ENCODE data around the gene TRAF1. TPM values are rescaled to one million over a fixed set of nuclear protein-coding genes. Genes with fewer than 3 reads are reported as not detected.

TRAF1 gene
- total RNA-seq, 2 donors from 2014 or later: 3.6 to 8.2 TPM

DNA sequence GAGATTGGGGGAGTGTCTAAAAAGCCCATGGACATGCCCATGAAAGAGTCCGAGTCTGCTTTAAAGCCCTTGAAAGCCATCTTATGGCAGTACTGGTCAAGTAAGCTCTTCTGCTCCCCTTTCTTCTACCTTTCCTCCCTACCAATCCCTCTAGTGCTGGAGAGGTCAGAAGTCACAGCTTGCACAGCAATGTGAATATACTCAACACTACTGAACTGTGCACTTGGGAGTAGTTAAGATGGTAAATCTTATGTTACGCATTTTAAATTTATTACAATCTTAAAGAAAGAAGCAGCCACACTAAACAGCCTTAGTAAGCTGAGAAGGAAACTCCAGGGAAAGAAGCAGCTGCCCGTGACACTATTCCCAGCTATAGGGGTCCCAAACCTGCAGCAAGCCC, 12.3 kb upstream of the TRAF1 start:
- Histone ChIP-seq H3K4me3 (ENCODE audit: low read length) (no peak overlapping the region), H3K27me3 (ENCODE audit: control insufficient read depth, insufficient read depth, low read length, poor library complexity, severe bottlenecking) (no peaks in the 10 kb centered on the region), H3K4me1 (ENCODE audit: control insufficient read depth, insufficient read depth, low read length) (peaks cover 11% of the 10 kb centered on the region), H3K36me3 (ENCODE audit: control insufficient read depth, insufficient read depth, low read length) (no peaks in the 10 kb centered on the region), H3K9me3 (ENCODE audit: control insufficient read depth, low read length) (no peaks in the 10 kb centered on the region), H3K9ac (ENCODE audit: extremely low read depth, low read length, poor library complexity, severe bottlenecking) (no peak overlapping the region), H3K27ac (ENCODE audit: low read depth, low read length) (no peak overlapping the region)
- Mint-ChIP-seq H3K36me3 (ENCODE audit: low read depth) (no peaks in the 10 kb centered on the region), H3K27ac (no peak overlapping the region), H3K4me3 (no peak overlapping the region), H3K4me1 (peaks cover 43% of the 10 kb centered on the region), H3K9me3 (no peaks in the 10 kb centered on the region), H3K27me3 (ENCODE audit: insufficient read depth) (peaks cover 2% of the 10 kb centered on the region)
- 96 to 100% methylated on average over 1 to 3 of the region's 3 CpGs for WGBS, 2 experiments (ENCODE audit: insufficient coverage in 1 of 2, insufficient read length in 1 of 2)
- DNase-seq: no peak
- TF ChIP-seq, protein P1, sequence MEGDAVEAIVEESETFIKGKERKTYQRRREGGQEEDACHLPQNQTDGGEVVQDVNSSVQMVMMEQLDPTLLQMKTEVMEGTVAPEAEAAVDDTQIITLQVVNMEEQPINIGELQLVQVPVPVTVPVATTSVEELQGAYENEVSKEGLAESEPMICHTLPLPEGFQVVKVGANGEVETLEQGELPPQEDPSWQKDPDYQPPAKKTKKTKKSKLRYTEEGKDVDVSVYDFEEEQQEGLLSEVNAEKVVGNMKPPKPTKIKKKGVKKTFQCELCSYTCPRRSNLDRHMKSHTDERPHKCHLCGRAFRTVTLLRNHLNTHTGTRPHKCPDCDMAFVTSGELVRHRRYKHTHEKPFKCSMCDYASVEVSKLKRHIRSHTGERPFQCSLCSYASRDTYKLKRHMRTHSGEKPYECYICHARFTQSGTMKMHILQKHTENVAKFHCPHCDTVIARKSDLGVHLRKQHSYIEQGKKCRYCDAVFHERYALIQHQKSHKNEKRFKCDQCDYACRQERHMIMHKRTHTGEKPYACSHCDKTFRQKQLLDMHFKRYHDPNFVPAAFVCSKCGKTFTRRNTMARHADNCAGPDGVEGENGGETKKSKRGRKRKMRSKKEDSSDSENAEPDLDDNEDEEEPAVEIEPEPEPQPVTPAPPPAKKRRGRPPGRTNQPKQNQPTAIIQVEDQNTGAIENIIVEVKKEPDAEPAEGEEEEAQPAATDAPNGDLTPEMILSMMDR (conservative IDR thresholded peaks at IDR 0.05): no peak

DNA sequence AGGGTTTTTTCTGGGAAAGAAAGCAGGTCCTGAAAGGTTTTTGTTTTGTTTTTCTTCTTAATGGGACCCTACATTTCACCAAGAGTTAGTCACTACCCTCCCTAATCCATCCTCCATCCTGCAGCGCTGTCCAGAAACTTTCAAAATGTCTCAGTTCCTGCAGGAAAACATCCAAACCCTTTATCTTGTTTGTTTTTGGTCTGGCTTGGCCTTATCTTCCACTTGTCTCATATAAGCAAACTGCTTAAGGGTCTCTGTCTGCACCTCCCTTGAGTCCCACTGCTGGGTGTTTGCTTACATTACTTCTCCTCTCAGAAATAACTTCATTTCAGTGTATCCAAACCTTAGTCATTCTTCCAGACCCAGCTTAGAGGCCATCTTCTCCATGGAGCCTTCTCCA, 11.0 kb upstream of the TRAF1 start:
- H3K9ac ChIP-seq (ENCODE audit: extremely low read depth, low read length, poor library complexity, severe bottlenecking): no peak overlapping the region
- DNase-seq: peak; percentile 17
- H3K27ac Mint-ChIP-seq: no peak overlapping the region
- H3K36me3 ChIP-seq (ENCODE audit: control insufficient read depth, insufficient read depth, low read length): no peaks in the 10 kb centered on the region
- no peak overlapping the region for H3K4me3 Mint-ChIP-seq
- H3K9me3 ChIP-seq (ENCODE audit: control insufficient read depth, low read length): no peaks in the 10 kb centered on the region
- no peaks in the 10 kb centered on the region for H3K36me3 Mint-ChIP-seq (ENCODE audit: low read depth)
- 86 to 100% methylated on average over 1 of the region's 1 CpG for WGBS, 2 experiments (ENCODE audit: insufficient coverage in 1 of 2, insufficient read length in 1 of 2)
- no peak overlapping the region for H3K4me3 ChIP-seq (ENCODE audit: low read length)
- no peaks in the 10 kb centered on the region for H3K27me3 ChIP-seq (ENCODE audit: control insufficient read depth, insufficient read depth, low read length, poor library complexity, severe bottlenecking)
- no peak overlapping the region for H3K27ac ChIP-seq (ENCODE audit: low read depth, low read length)
- H3K4me1 Mint-ChIP-seq: peaks cover 42% of the 10 kb centered on the region
- TF ChIP-seq, protein P1 (conservative IDR thresholded peaks at IDR 0.05): no peak
- H3K27me3 Mint-ChIP-seq (ENCODE audit: insufficient read depth): peaks cover 10% of the 10 kb centered on the region
- H3K4me1 ChIP-seq (ENCODE audit: control insufficient read depth, insufficient read depth, low read length): peaks cover 11% of the 10 kb centered on the region
- H3K9me3 Mint-ChIP-seq: no peaks in the 10 kb centered on the region

DNA sequence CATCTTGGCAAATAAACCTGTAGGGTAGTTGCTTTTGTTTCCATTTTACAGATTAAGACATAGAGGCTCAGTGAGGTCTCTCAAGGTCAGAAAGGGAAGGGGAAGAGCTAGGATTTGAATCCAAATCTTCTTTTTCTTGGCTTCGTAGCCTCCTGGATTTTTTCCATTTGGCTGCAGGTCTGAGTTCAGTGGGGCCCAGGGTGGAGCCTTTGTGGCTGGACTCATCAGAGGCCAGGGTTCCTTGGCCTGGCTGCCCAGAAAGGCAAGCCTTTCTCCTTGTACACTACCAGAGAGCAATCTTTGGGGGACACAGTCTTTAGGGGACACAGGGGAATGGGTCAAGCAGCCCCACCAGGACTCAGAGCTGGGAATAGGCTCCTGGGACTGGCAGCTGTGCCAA, 10.5 kb upstream of the TRAF1 start:
- Histone ChIP-seq H3K27me3 (ENCODE audit: control insufficient read depth, insufficient read depth, low read length, poor library complexity, severe bottlenecking) (no peaks in the 10 kb centered on the region), H3K9ac (ENCODE audit: extremely low read depth, low read length, poor library complexity, severe bottlenecking) (no peak overlapping the region), H3K9me3 (ENCODE audit: control insufficient read depth, low read length) (no peaks in the 10 kb centered on the region), H3K4me1 (ENCODE audit: control insufficient read depth, insufficient read depth, low read length) (peaks cover 11% of the 10 kb centered on the region), H3K4me3 (ENCODE audit: low read length) (no peak overlapping the region), H3K27ac (ENCODE audit: low read depth, low read length) (no peak overlapping the region), H3K36me3 (ENCODE audit: control insufficient read depth, insufficient read depth, low read length) (no peaks in the 10 kb centered on the region)
- Mint-ChIP-seq H3K4me1 (peaks cover 42% of the 10 kb centered on the region), H3K4me3 (no peak overlapping the region), H3K36me3 (ENCODE audit: low read depth) (no peaks in the 10 kb centered on the region), H3K9me3 (no peaks in the 10 kb centered on the region), H3K27me3 (ENCODE audit: insufficient read depth) (peaks cover 11% of the 10 kb centered on the region), H3K27ac (no peak overlapping the region)
- 84 to 100% methylated on average over 1 of the region's 1 CpG for WGBS, 2 experiments (ENCODE audit: insufficient coverage in 1 of 2, insufficient read length in 1 of 2)
- DNase-seq: peak; percentile 21
- TF ChIP-seq, protein P1 (conservative IDR thresholded peaks at IDR 0.05): no peak

Data from endodermal cell (in vitro differentiated cells).